LNCaP clone FGC (cell line): Measurements from ENCODE around the gene C2CD4D.
"Not testable (repeated sequence)": the region's sequence is repeated elsewhere in the genome, so short reads cannot be mapped to it uniquely, and the experiment has no call there.

Source experiments
- DNase-seq: peaks from one replicate; pipeline ENCODE4 v3.0.0-alpha.2; 2011; ENCODE audit warnings: low read depth
- H3K4me3 ChIP-seq: 2 replicates; pipeline ENCODE4 v1.5.1; 2011; ENCODE audit warnings: mild to moderate bottlenecking, low read depth, low read length, control low read depth
- CTCF ChIP-seq: IDR thresholded peaks from 2 replicates; pipeline ENCODE4 v1.5.1; 2012; ENCODE audit warnings: mild to moderate bottlenecking; ENCODE audit not compliant: control insufficient read depth, insufficient read depth; ENCODE audit errors: extremely low read depth

C2CD4D gene

GRCh38 chr1:151855933-151856332, 16.3 kb upstream of the C2CD4D start:
- no peak overlapping the region for H3K4me3 ChIP-seq
- no peak for TF ChIP-seq CTCF
- DNase-seq = no peak

GRCh38 chr1:151855516-151855915, 15.9 kb upstream of the C2CD4D start:
- H3K4me3 ChIP-seq, DNase-seq: not testable (repeated sequence)

GRCh38 chr1:151854658-151855057, 15.0 kb upstream of the C2CD4D start:
- no peak for DNase-seq
- no peak for TF ChIP-seq CTCF
- no peak overlapping the region for H3K4me3 ChIP-seq

GRCh38 chr1:151853411-151853943, 13.9 kb upstream of the C2CD4D start, which contains the start of gene THEM5:
Gene THEM5 (minus strand): TSS chr1:151853712. CDS start chr1:151853565, 147 bp downstream.
- no peak within 1 kb of the TSS for H3K4me3 ChIP-seq
- TF ChIP-seq CTCF = no peak
- no peak for DNase-seq

- no peak for TF ChIP-seq CTCF
- no peak overlapping the region for H3K4me3 ChIP-seq
- no peak for DNase-seq
Observed at GRCh38 chr1:151852733-151853132, 13.1 kb upstream of the C2CD4D start.

- TF ChIP-seq CTCF = no peak
- no peak for DNase-seq
- no peak overlapping the region for H3K4me3 ChIP-seq
Observed at GRCh38 chr1:151851886-151852285, 12.3 kb upstream of the C2CD4D start.

GRCh38 chr1:151849871-151850270, 10.3 kb upstream of the C2CD4D start:
- no peak overlapping the region for H3K4me3 ChIP-seq
- no peak for TF ChIP-seq CTCF
- DNase-seq = no peak
